ENCODE measurements around the gene VKORC1.

The VKORC1 gene

DNA sequence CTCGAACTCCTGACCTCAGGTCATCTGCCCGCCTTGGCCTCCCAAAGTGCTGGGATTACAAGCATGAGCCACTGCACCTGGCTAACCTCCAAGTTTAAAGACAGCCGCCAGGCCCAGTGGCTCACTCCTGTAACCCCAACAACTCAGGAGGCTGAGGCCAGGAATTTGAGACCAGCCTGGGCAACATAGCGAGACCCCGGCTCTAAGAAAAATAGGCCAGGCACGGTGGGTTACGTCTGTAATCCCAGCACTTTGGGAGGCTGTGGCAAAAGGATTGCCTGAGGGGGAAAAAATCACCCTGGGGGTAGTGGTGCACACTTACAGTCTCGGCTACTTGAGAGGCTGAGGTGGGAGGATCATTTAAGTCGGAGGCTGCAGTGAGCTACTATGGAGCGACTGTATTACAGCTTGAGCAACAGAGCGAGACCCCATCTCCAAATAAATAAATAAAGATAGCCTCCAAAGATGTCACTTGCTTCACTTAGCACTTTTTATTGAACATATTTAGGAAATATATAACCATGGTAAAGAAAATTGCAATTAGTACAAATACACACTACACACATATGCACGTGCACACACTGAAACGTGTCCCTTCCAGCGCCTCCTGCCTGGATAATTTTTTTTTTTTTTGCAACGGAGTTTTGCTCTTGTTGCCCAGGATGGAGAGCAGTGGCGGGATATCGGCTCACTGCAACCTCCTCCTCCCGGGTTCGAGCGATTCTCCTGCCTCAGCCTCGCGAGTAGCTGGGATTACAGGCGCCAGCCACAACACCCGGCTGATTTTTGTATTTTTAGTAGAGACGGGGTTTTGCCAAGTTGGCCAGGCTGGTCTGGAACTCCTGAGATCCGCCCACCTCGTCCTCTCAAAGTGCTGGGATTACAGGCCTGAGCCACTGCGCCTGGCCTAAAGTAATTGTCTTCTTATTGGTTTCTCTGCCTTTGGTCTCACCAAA is 12.2 kb upstream of the VKORC1 start:
- TF ChIP-seq TEAD4 (IDR thresholded peaks at IDR 0.05) (no peak), USF1 (IDR thresholded peaks at IDR 0.05) (no peak), MAX (IDR thresholded peaks at IDR 0.05) (no peak), CEBPB (IDR thresholded peaks at IDR 0.05) (no peak), REST (IDR thresholded peaks at IDR 0.05; ENCODE audit: low read depth) (no peak), CREB1 (IDR thresholded peaks at IDR 0.05; ENCODE audit: low read depth) (no peak)

DNA sequence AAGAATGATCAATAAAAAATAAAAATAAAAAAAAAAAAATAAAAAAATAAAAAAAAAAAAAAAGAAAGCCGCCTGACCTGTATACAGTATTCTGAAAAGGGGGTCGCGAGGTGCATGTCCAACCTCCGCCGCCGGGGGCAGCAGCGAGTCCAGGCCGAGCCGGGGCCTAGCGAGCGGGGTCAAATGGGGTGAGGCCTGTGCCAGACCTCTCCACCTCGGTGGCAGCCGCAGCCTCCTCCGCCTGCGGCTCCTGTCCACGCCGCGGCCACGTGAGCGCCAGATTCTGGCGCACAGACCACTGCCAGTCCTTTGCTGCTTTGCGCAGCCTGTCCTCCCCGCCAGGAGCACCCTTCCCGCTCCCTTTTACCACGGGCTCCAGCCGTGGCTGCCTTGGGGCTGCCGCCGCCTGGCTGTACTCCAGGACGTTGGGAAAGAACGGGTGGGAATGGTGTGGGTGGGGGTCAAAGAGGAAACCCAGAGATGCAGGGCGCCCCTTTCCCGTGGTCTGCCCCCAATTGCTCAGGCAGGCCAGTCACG is 11.1 kb upstream of the VKORC1 start:
- TF ChIP-seq MAX (IDR thresholded peaks at IDR 0.05) (peak; percentile 41), RAD21 (IDR thresholded peaks at IDR 0.05; ENCODE audit: low read depth) (peak; percentile 58; the same call in 1 of the 2 replicates), ZBTB7A (IDR thresholded peaks at IDR 0.05; ENCODE audit: low read depth) (peak; percentile 77; the same call in 1 of the 2 replicates), EP300 (IDR thresholded peaks at IDR 0.05; ENCODE audit: borderline replicate concordance) (no peak), USF1 (IDR thresholded peaks at IDR 0.05) (no peak), REST (IDR thresholded peaks at IDR 0.05; ENCODE audit: low read depth) (no peak), TCF12 (IDR thresholded peaks at IDR 0.05; ENCODE audit: low read depth) (no peak), FOXM1 (IDR thresholded peaks at IDR 0.05; ENCODE audit: borderline replicate concordance, low read depth) (no peak), NFIC (IDR thresholded peaks at IDR 0.05) (no peak; the same call in 1 of the 2 replicates), EGR1 (IDR thresholded peaks at IDR 0.05) (no peak)

DNA sequence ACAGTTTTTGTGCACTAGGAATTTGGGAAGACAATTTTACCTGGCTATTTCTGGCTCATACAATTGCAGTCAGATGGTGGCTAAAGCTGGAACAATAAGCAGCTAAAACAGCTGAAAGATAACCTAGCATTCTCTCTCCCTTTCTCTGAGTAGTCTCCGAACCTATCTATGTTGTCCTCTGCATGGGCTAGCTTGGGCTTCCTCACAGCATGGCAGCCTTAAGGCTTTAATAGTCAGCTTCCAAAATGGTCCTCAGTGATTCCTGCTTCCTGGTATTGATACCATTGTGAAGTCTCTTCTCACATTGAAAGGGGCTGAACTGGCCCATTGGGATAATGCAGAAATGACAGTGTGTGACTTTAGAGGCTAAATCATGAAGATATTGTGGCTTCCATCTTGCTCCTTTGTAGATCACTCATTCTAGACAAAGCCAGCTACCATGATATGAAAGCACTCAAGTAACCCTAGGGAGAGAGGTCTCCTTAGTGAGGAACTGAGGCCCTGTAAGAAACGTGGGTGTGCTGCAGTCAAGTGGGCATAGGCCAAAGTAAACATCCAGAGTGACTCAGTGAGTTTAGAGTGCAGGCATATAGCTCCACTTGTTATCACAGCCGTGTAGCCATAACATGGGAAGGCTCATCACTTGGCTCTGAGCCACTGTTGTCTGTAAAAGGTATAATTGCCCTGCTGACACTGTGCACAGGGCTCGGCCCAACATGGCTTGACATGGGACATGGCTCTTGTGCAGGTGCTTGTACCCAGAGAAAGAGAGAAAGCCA is 5.5 kb upstream of the VKORC1 start:
- TF ChIP-seq REST (IDR thresholded peaks at IDR 0.05; ENCODE audit: low read depth) = no peak
- TF ChIP-seq ZBTB7A (IDR thresholded peaks at IDR 0.05; ENCODE audit: low read depth) = no peak
- TF ChIP-seq CEBPB (IDR thresholded peaks at IDR 0.05) = no peak
- TF ChIP-seq EGR1 (IDR thresholded peaks at IDR 0.05) = no peak
- TF ChIP-seq USF1 (IDR thresholded peaks at IDR 0.05) = no peak
- TF ChIP-seq CREB1 (IDR thresholded peaks at IDR 0.05; ENCODE audit: low read depth) = no peak
- no peak for TF ChIP-seq FOXM1 (IDR thresholded peaks at IDR 0.05; ENCODE audit: borderline replicate concordance, low read depth)

DNA sequence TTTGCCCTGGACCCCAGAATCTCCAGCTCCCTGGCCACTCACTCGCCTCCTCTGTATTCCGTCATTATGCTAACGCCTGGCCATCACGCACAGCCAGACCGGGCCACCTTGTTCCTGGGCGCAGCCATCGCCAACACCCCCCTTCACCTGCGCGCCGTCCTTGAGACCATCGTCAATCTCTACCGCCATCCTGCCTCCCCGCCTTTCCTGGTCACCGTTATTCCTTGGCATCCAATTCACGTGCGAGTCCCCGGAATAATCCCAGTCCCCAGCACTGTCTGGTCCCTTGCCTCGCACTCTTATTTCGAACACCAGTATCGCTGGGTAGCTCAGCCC is 541 bp downstream of the VKORC1 start:
- TF ChIP-seq EP300 (IDR thresholded peaks at IDR 0.05; ENCODE audit: borderline replicate concordance) = no peak
- no peak for TF ChIP-seq NFIC (IDR thresholded peaks at IDR 0.05)
- no peak for TF ChIP-seq YY1 (IDR thresholded peaks at IDR 0.05; ENCODE audit: low read depth)
- no peak for TF ChIP-seq MAX (IDR thresholded peaks at IDR 0.05)
- no peak for TF ChIP-seq FOXM1 (IDR thresholded peaks at IDR 0.05; ENCODE audit: borderline replicate concordance, low read depth)
- TF ChIP-seq RAD21 (IDR thresholded peaks at IDR 0.05; ENCODE audit: low read depth) = no peak
- no peak for TF ChIP-seq TCF12 (IDR thresholded peaks at IDR 0.05; ENCODE audit: low read depth)
- TF ChIP-seq ZBTB7A (IDR thresholded peaks at IDR 0.05; ENCODE audit: low read depth) = no peak
- TF ChIP-seq USF1 (IDR thresholded peaks at IDR 0.05) = no peak
- TF ChIP-seq CREB1 (IDR thresholded peaks at IDR 0.05; ENCODE audit: low read depth) = no peak
- TF ChIP-seq TEAD4 (IDR thresholded peaks at IDR 0.05) = no peak
- TF ChIP-seq TAF1 (IDR thresholded peaks at IDR 0.05; ENCODE audit: low read depth) = no peak
- TF ChIP-seq CEBPB (IDR thresholded peaks at IDR 0.05) = no peak
- no peak for TF ChIP-seq EGR1 (IDR thresholded peaks at IDR 0.05)
- no peak for TF ChIP-seq REST (IDR thresholded peaks at IDR 0.05; ENCODE audit: low read depth)
